HG02981 (cell line): Measurements from ENCODE around the gene COQ7.
A peak's percentile ranks its signal among the peaks of the same experiment; 100 is the strongest.

ENCODE experiments used
- ATAC-seq: cut with Tn5 transposase; IDR thresholded peaks from one replicate; pipeline ENCODE4 v1.9.1; 2021; ENCODE audit warnings: mild to moderate bottlenecking, moderate library complexity; ENCODE audit not compliant: unreplicated experiment

COQ7 gene

GRCh38 chr16:19067349-19068236 lies at the start of gene COQ7:
Gene COQ7, plus strand, starts transcription at chr16:19067614. Its CDS starts 51 bp downstream, at chr16:19067665.
- peak; percentile 87 for ATAC-seq

DNA sequence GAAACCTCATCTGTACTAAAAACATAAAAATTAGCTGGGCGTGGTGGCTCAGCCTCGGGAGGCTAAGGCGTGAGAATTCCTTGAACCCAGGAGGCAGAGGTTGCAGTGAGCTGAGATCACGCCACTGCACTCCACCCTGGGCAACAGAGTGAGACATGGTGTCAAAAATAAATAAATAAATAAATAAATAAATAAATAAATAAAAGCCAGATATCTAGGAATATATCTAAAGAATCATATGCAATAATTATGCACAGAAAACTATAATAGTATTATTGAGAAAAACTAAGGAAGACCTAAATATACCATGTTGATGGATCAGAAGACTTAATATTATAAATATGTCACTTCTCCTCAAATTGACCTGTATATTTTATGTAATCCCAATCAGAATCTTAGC lies 46.7 kb upstream of the COQ7 start:
- ATAC-seq, result no peak

DNA sequence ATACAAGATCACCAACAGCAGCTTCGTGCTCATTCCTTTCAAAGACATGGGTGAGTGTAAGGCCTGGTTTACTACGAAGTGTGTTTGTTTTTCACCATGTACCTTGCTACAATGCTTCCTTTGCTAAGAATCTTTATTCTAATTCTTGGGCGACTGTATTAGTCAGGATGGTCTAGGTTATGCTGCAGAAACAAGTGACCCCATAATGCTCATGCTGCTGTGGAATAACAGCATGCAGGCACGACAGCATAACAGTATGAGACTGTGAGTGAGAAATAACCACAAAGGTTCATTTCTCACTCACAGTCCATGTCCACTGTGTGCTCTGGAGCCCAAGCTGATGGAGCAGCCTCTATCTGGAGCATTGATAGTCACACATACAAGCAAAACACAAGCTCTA lies 45.7 kb upstream of the COQ7 start:
- ATAC-seq, result no peak

DNA sequence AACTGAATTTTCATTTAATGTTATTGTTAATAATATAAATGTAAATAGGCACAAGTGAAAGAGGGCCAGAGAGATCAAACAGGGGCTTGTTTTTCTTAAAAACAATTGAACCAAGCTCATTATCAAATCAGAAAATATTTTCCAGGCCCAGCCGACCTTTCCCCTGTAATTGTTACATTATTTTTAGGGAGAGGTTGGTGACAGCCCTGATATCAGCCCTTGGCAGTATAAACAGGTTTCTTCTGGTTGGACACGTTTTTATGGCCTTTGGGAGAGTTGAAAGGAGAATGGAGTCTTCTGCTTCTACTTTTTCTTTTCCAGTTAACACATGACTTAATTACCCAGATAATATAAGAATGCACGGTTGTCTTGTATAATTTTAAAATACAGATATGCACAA lies 40.0 kb upstream of the COQ7 start:
- ATAC-seq, result no peak

DNA sequence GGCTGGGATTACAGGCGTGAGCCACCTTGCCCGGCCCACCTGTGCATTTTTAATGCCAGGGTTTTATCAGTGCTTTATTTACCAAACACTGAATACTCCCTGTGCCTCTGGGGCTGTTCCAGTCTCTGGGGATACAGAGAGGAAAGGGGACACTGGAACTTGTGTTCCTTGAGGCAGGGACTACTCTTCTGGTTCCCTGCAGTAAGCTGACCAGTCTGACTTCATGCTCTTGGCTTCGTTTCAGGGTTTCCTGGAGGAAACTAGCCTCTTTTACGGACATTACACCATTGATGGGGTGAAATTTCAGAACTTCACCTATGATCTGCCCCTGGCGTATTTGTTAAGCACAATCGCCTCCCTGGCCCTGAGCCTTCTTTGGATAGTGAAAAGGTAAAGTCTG lies 37.4 kb upstream of the COQ7 start:
- no peak for ATAC-seq

DNA sequence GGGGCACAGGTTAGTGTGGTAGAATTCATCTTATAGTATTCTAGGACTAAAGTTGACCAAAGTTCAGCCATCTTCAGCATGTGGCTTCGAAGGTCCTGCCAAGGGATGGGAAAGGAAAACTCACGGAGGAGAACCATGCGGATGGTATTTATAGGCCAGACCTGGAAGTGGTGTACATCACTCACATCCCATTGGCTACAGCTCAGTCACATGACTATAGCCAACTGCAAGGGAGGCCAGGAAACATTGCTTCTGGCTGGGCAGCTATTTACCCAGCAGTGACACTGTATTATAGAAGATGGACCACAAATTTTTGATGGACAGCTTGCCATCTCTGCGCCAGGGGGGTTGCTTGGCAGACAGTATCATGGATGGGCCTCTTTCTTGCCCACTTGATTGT lies 35.7 kb upstream of the COQ7 start:
- ATAC-seq, result no peak

DNA sequence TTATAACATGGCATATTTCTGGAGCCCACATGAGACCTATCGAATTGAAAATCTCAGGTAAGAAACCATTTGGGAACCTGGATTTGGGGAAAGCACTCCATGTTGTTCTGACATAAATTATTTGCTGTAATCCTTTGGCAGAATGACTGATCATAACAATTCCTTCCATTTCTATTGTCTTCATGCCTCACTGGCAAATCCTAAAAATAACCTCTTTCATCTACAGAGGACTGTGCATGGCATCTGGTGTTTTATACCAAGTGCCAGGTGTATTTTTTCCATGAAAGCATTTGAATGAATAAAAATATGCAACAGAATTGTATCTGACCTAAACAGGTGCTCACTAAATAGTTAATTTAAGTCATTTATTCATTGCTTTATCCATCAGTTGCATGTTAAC lies 33.7 kb upstream of the COQ7 start:
- ATAC-seq, result no peak

- ATAC-seq, result no peak
Observed at GRCh38 chr16:19040400-19040799, 27.0 kb upstream of the COQ7 start.

DNA sequence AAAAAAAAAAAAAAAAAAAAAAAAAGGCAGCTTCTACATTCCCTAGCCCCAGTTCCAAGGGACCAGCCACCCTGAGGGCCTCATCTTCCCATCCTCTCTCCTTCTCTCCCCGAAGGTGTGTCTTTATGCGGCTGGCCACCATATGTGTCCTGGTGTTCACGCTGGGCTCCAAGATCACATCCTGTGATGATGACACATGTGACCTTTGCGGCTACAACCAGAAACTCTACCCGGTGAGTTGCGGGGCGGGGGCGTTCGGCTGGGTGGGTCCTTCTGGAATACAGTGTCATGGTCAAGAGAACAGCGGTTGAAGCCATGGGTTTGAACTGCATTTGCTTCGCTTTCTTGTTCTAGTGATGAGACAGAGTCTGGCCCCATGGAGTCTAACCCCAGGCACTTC lies 22.6 kb upstream of the COQ7 start:
- no peak for ATAC-seq

- ATAC-seq, result no peak
Observed at GRCh38 chr16:19046062-19046461, 21.4 kb upstream of the COQ7 start.

- ATAC-seq, result no peak
Observed at GRCh38 chr16:19062706-19063105, 4.7 kb upstream of the COQ7 start.

GRCh38 chr16:19066988-19067348 lies 446 bp upstream of the COQ7 start:
- ATAC-seq, result no peak

DNA sequence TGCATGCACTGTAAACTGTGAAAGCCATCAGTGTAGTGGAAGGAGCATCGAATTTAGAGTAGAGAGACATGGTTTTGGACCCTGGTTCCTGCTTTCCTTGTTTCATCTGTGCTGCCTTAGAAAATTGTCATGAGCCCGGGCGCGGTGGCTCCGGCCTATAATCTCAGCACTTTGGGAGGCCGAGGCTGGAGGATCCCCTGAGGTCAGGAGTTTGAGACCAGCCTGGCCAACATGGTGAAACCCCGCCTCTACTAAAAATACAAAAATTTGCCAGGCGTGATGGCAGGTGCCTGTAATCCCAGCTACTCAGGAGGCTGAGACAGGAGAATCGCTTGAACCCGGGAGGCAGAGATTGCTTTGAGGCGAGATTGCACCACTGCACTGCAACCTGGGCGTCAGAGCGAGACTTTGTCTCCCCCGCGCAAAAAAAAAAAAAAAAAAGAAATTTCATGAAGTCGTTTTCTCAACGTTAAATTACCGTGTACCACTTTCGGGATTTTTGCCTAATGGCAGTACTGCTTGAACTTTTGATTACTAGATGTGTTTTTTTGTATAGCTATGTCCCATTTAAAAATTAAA lies 912 bp downstream of the COQ7 start:
- ATAC-seq, result no peak

DNA sequence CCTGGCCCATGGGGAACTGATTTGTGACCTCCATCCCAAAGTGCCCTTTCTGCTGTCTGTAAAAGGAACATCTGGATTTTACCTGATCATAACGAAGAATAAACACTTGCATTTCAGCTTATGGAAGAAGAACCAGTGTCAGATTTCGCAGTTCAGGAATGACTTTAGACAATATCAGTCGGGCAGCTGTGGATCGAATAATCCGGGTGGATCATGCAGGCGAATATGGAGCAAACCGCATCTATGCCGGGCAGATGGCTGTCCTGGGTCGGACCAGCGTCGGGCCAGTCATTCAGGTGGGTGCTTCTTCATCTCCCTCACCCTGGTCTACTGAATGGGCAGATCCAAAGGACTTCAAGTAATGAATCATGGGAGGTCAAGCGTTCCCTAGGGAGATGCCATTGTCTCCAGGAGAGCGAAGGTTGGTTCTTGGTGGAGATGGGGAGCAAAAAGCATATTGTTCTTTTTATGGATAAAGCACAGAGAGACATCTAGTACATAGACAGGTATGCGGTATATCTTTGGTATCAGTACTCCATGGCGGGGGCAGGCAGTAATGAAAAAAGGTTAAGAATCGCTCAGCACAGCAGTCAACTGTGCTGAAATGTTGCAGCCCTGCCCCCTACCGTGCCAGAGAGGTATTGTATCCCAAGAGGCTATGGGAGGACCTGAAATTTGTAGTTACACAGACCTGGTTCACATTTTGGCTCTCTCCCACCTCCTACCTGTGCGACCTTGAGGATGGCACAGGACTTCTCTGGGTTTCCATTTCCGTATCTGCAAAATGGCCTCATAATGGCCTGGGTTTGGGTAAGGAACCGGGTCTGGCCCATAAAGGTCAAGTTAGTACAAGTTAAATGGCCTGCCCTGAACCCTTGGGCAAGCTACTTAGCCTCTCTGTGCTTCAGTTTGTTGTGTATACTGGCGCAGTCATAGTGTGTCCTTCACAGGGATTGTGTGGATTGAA lies 4.7 kb downstream of the COQ7 start:
- ATAC-seq, result no peak

DNA sequence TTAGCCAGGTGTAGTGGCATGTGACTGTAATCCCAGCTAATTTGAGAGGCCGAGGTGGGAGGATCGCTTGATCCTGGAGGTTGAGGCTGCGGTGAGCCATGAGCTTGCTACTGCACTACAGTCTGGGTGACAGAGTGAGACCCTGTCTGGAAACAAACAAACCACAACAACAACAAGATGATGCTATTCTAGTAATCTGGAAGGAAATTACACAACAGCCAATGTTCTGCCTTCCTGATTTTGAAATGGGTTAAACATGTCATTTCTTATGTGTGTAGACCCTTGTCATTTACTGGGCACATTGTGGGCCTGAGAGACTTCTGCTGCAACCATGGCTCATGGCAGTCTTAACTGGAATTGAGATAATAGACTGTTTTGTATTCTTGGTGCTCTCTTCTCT lies 5.9 kb downstream of the COQ7 start:
- ATAC-seq, result no peak

GRCh38 chr16:19073863-19074262 lies 6.4 kb downstream of the COQ7 start:
- no peak for ATAC-seq

GRCh38 chr16:19075511-19075910 lies 8.1 kb downstream of the COQ7 start:
- no peak for ATAC-seq

DNA sequence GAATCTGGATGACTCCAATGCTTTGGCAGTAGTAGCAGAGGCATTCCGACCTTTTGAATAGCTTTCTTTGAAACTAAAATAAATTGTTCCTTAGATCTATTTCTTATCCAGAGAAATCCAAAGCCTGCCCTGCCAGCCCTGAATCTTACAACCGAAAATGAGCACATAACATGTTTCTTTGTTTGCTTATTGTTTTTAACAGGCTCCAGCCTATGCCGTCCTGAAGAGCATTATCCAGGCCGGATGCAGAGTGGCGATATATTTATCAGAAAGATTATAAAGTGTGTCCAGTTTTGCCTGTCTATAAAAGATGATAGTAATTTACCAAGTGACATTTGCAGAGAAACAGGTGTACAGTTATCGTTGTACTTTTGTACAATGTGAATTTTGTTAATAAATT lies 10.5 kb downstream of the COQ7 start:
- ATAC-seq, result no peak

GRCh38 chr16:19083670-19084069 lies 16.3 kb downstream of the COQ7 start:
- ATAC-seq, result no peak

- no peak for ATAC-seq
Observed at GRCh38 chr16:19084139-19084538, 16.7 kb downstream of the COQ7 start.

DNA sequence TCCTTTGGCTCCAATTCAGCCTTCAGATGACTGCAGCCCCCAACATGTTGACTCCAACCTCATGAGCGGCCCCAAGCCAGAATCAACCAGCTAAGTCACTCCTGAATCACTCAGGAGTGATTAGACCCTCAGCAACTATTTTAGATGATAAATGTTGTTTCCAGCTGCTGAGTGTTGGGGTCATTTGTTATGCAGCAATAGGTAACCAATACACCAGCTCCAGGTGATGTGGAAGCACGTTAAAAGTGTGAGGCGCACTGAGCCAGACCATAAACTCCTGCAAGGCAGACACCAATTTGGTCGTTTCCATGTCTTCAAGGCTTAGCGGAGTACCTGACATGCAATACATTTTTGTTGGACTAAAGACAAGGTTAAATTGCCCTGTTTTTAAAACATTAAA lies 17.5 kb downstream of the COQ7 start:
- no peak for ATAC-seq
